HG02623 (cell line): ENCODE results near the gene UVSSA.
"Not testable (repeated sequence)": the region's sequence is repeated elsewhere in the genome, so short reads cannot be mapped to it uniquely, and the experiment has no call there.

Experiments used
- ATAC-seq: cut with Tn5 transposase; IDR thresholded peaks from one replicate; pipeline ENCODE4 v1.9.1; 2021; ENCODE audit warnings: moderate library complexity; ENCODE audit not compliant: unreplicated experiment

The UVSSA gene

GRCh38 chr4:1315836-1316536 lies 31.0 kb upstream of the UVSSA start:
- ATAC-seq: no peak

GRCh38 chr4:1316537-1317168 lies 30.4 kb upstream of the UVSSA start:
- ATAC-seq: no peak

GRCh38 chr4:1317177-1318045 lies 29.6 kb upstream of the UVSSA start:
- ATAC-seq: no peak

- no peak for ATAC-seq
Observed at GRCh38 chr4:1318046-1318375, 29.0 kb upstream of the UVSSA start.

GRCh38 chr4:1318488-1319213 lies 28.4 kb upstream of the UVSSA start:
- ATAC-seq: no peak

- no peak for ATAC-seq
Observed at GRCh38 chr4:1321486-1321885, 25.5 kb upstream of the UVSSA start.

GRCh38 chr4:1321946-1322650 lies 24.9 kb upstream of the UVSSA start:
- ATAC-seq: no peak

- no peak for ATAC-seq
Observed at GRCh38 chr4:1323280-1323634, 23.8 kb upstream of the UVSSA start.

- no peak for ATAC-seq
Observed at GRCh38 chr4:1323635-1324442, 23.2 kb upstream of the UVSSA start.

GRCh38 chr4:1324443-1325175 lies 22.4 kb upstream of the UVSSA start:
- ATAC-seq: not testable (repeated sequence)

- ATAC-seq: no peak
Observed at GRCh38 chr4:1325176-1325480, 21.9 kb upstream of the UVSSA start.

GRCh38 chr4:1325681-1326635 lies 21.1 kb upstream of the UVSSA start:
- no peak for ATAC-seq

- ATAC-seq: no peak
Observed at GRCh38 chr4:1326751-1327525, 20.1 kb upstream of the UVSSA start.

- ATAC-seq: no peak
Observed at GRCh38 chr4:1327526-1328266, 19.3 kb upstream of the UVSSA start.

- no peak for ATAC-seq
Observed at GRCh38 chr4:1328267-1329155, 18.5 kb upstream of the UVSSA start.
